Measurements from ENCODE around the gene SCRN2. TPM values are rescaled to one million over a fixed set of nuclear protein-coding genes. Genes with fewer than 3 reads are reported as not detected.

SCRN2 gene
- total and polyA plus RNA-seq, 2 of the 8 experiments (the other 6 are each of a cell fraction or from before 2014, with no cell fraction given): 24.4 to 42.3 TPM

DNA sequence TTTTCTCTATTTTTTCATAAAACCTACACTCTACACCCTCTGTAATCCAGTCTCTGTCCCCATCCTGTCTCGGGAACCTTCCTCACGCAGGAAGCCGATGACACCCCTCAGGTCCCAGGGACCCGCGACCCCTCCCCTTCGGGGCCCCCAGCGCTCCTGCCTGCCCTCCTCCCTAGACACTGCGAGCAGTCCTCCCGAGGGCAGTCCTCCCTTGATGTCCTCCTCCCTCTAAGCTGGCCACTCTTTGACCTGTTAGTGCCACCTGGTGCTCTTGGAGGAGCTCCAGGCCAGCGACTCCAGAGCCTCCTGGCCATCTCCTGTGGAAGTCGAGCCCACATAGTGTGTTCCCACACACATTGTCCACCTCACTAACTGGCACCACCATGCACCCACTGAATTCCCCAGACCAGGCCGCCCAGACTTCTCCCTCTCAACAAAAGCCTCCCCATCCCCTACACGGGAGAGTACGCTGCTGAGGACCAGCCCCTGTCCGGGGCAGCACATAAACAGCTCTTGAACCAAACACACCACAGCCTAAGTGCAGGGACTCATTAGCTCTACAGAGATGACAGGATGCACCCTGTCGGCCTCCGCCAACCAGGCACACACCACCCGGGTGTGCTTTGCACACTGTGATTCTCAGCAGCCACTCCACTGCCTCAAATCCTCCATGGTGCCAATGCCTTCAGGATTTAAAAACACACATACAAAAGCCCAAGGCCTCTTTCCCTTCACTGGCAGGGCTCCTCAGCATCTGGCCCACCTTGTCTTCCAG, 28.7 kb downstream of the SCRN2 start:
- POLR2A ChIA-PET (ENCODE audit: partially characterized antibody): interaction anchor here (1.6 kb wide), 1 partner anchor 10 kb away, joined by 6 read pairs; the partner anchor contains the start of gene OSBPL7
- Histone ChIP-seq H3K23me2 (ENCODE audit: low read depth, low read length) (no peaks in the 10 kb centered on the region), H2BK120ac (replicated peaks; ENCODE audit: low read depth, low read length) (no peak overlapping the region), H3K4me3 (ENCODE audit: extremely low read depth in 1 of 4, insufficient read depth in 2 of 4, low read depth in 3 of 4, low read length in 4 of 4) (no peak overlapping the region), H2AFZ (ENCODE audit: low read length) (no peak overlapping the region), H2BK5ac (ENCODE audit: low read depth, low read length) (no peak overlapping the region), H3K9ac (replicated peaks in 1 of 4; ENCODE audit: extremely low read depth in 1 of 4, low read depth in 3 of 4, low read length in 3 of 4) (no peak overlapping the region), H3K4me1 (replicated peaks in 1 of 4; ENCODE audit: control insufficient read depth in 3 of 4, insufficient read depth in 4 of 4, low read length in 3 of 4) (no peaks in the 10 kb centered on the region; a peak in 1 of 7 replicates), H3K79me1 (ENCODE audit: low read depth, low read length) (no peaks in the 10 kb centered on the region; the same call in none of the 2 replicates), H4K20me1 (replicated peaks in 1 of 2; ENCODE audit: control insufficient read depth in 1 of 2, insufficient read depth in 2 of 2, low read length in 2 of 2) (peaks cover 0 to 5% of the 10 kb centered on the region in 2 experiments), H4K5ac (ENCODE audit: insufficient read length, low read depth, low read length) (no peak overlapping the region), H4K91ac (replicated peaks; ENCODE audit: insufficient read length, low read length) (no peak overlapping the region), H3K36me3 (ENCODE audit: control insufficient read depth in 2 of 4, insufficient read depth in 4 of 4, low read length in 3 of 4) (peaks cover 0 to 2% (median 0%) of the 10 kb centered on the region in 4 experiments; a peak in 1 of 8 replicates), H3K56ac (replicated peaks; ENCODE audit: insufficient read length, low read depth, low read length) (no peak overlapping the region), H2BK20ac (ENCODE audit: low read length) (no peak overlapping the region), H2BK15ac (ENCODE audit: low read length) (no peak overlapping the region), H3K27ac (ENCODE audit: low read depth, low read length) (no peak overlapping the region), H3K79me2 (ENCODE audit: control insufficient read depth in 1 of 2, insufficient read depth in 2 of 2, low read length in 2 of 2) (no peaks in the 10 kb centered on the region), H3K9me3 (ENCODE audit: insufficient read depth in 2 of 2, low read depth in 1 of 2, low read length in 1 of 2) (no peaks in the 10 kb centered on the region), H3K4me2 (ENCODE audit: insufficient read depth in 1 of 2, low read depth in 2 of 2, low read length in 2 of 2) (no peak overlapping the region), H2BK12ac (ENCODE audit: low read depth, low read length) (no peak overlapping the region), H3K23ac (ENCODE audit: insufficient read length) (no peak overlapping the region), H3K14ac (ENCODE audit: insufficient read length) (no peak overlapping the region), H3K4ac (replicated peaks; ENCODE audit: insufficient read length, low read depth, low read length) (no peak overlapping the region), H2AK5ac (ENCODE audit: low read depth, low read length) (no peak overlapping the region), H3K27me3 (replicated peaks in 1 of 4; ENCODE audit: control insufficient read depth in 3 of 4, extremely low read depth in 1 of 4, insufficient read depth in 3 of 4, low read length in 3 of 4) (no peaks in the 10 kb centered on the region), H4K8ac (ENCODE audit: extremely low read depth, insufficient read depth, low read length) (no peak overlapping the region; the same call in 1 of the 2 replicates), H3K18ac (ENCODE audit: extremely low read depth, low read length) (no peak overlapping the region)
- CTCF ChIA-PET (ENCODE audit: partially characterized antibody): interaction anchor here (1.4 to 1.8 kb wide), 2 partner anchors 9 to 70 kb away, joined by 3 to 5 read pairs; partner anchors contain the start of gene OSBPL7
- FAIRE-seq: no peak
- DNase-seq (ENCODE audit: low read depth in 1 of 2, low spot score in 2 of 2): no peak
- 88% methylated on average over 18 of the region's 18 CpGs; no CpG with 5 or more reads in 1 of the 2 experiments for WGBS, 2 experiments (ENCODE audit: extremely low coverage in 1 of 2, insufficient coverage in 1 of 2, insufficient read length in 1 of 2, insufficient replicate concordance in 2 of 2, low coverage in 1 of 2, low lambda C conversion rate in 2 of 2, missing lambda C conversion rate in 1 of 2)
- TF ChIP-seq SUZ12 (IDR thresholded peaks at IDR 0.05; ENCODE audit: low read length): no peak
- TF ChIP-seq RBBP5 (IDR thresholded peaks at IDR 0.05; ENCODE audit: borderline replicate concordance, low read depth, low read length): no peak
- no peak for TF ChIP-seq SAP30 (IDR thresholded peaks at IDR 0.05; ENCODE audit: insufficient read depth, insufficient replicate concordance, low read length)
- no peak for TF ChIP-seq RNF2 (IDR thresholded peaks at IDR 0.05; ENCODE audit: borderline replicate concordance, low read depth, low read length, missing control alignments, poor library complexity, severe bottlenecking)
- no peak for TF ChIP-seq SIX5 (IDR thresholded peaks at IDR 0.05; ENCODE audit: low read depth, low read length)
- TF ChIP-seq, protein P1, sequence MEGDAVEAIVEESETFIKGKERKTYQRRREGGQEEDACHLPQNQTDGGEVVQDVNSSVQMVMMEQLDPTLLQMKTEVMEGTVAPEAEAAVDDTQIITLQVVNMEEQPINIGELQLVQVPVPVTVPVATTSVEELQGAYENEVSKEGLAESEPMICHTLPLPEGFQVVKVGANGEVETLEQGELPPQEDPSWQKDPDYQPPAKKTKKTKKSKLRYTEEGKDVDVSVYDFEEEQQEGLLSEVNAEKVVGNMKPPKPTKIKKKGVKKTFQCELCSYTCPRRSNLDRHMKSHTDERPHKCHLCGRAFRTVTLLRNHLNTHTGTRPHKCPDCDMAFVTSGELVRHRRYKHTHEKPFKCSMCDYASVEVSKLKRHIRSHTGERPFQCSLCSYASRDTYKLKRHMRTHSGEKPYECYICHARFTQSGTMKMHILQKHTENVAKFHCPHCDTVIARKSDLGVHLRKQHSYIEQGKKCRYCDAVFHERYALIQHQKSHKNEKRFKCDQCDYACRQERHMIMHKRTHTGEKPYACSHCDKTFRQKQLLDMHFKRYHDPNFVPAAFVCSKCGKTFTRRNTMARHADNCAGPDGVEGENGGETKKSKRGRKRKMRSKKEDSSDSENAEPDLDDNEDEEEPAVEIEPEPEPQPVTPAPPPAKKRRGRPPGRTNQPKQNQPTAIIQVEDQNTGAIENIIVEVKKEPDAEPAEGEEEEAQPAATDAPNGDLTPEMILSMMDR (IDR thresholded peaks at IDR 0.05; ENCODE audit: control extremely low read depth in 1 of 3, insufficient read depth in 1 of 3, low read depth in 1 of 3, low read length in 3 of 3): no peak
- no peak for TF ChIP-seq ZNF274 (IDR thresholded peaks at IDR 0.05; ENCODE audit: borderline replicate concordance, extremely low read depth, low read length)
- TF ChIP-seq BRCA1 (IDR thresholded peaks at IDR 0.05; ENCODE audit: low read depth, low read length): no peak

Data from H1 (cell line).